ENCODE data around the gene C1orf185. TPM values are rescaled to one million over a fixed set of nuclear protein-coding genes. Genes with fewer than 3 reads are reported as not detected.

Gene C1orf185
- total RNA-seq: not detected
- polyA plus RNA-seq: not detected

DNA sequence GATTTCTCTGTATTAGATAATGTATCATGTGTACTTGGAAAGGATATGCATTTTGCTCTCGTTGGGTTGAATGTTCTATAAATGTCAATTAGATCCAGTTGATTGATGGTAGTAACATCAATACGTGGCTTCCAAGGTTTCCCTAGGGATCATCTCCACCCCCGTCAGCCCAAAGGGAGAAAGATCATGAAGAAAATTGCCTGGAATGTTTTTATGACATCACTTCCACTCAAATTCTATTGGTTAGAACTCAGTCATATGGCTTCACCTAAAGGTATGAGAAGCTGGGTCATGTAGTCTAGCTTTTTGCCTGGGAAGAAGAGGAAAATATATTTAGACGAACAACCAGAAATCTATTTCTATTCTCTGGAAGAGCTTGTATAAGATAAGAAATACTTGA lies at the start of gene C1orf185:
Gene C1orf185, plus strand, starts transcription at position 253 of the 400 bp plus-strand sequence. Its CDS starts 6 bp downstream, at position 259.
- H3K4me1 ChIP-seq (ENCODE audit: insufficient read depth): no peaks in the 10 kb centered on the region
- no peak within 1 kb of the TSS for H3K27ac ChIP-seq (ENCODE audit: low read depth)
- WGBS: 43% methylated on average over 4 of the region's 4 CpGs
- H3K36me3 ChIP-seq (ENCODE audit: insufficient read depth): no peaks in the 10 kb centered on the region
- DNase-seq (ENCODE audit: extremely low spot score): no peak
- no peak within 1 kb of the TSS for H3K4me3 ChIP-seq (ENCODE audit: low read depth, low read length)

DNA sequence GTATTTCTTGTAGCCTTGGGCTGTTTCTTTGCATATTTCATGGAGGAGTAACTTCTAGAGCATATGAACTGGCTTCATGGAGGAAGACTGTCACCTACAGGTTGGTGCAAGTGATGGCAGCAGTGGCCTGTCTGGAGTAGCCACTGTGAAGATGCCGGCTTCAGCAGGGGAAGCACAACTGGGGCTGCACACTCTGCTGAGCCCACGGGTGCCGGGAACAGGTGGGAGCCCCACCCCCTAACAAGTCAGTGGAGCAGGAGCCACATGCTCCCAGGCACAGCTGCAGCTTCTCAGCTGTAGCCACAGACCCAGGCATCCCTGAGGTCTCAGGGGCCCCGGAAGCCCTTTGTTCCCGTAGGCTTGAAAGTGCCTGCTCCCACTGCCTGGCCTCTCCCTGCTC lies 43.2 kb upstream of the C1orf185 start:
- no peak overlapping the region for H3K27ac ChIP-seq (ENCODE audit: low read depth)
- WGBS: 75% methylated on average over 5 of the region's 5 CpGs
- no peak for DNase-seq (ENCODE audit: extremely low spot score)
- no peak overlapping the region for H3K4me3 ChIP-seq (ENCODE audit: low read depth, low read length)
- H3K36me3 ChIP-seq (ENCODE audit: insufficient read depth): no peaks in the 10 kb centered on the region
- no peaks in the 10 kb centered on the region for H3K4me1 ChIP-seq (ENCODE audit: insufficient read depth)

DNA sequence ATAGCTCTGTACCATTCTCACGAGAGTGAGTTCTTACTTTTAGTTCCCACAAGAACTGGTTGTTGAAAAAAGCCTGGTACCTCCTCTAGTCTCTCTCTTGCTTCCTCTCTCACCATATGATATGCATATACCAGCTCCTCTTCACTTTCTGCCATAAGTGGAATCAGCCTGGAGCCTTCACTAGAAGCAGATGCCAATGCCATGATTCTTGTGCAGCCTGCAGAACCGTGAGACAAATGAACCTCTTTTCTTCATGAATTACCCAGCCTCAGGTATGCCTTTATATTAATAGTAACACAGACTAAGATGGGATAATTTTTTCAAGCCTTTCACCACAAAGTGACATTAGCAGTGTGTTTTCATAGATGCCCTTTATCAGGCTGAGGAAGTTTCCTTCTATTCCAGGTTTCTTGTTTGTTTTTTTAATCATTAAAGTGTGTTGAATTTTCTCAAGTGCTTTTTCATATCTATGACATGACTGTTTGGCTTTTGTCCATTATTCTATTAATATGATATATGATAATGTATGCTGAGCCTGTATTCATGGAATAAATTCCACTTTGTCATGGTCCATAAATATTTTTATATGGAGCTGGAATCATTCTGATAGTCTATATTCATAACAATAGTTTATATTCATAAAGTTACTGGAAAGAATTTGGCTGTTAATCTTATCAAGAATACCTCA lies 40.7 kb upstream of the C1orf185 start:
- H3K27ac ChIP-seq (ENCODE audit: low read depth): no peak overlapping the region
- DNase-seq (ENCODE audit: extremely low spot score): no peak
- WGBS: 62% methylated on average over 2 of the region's 2 CpGs

DNA sequence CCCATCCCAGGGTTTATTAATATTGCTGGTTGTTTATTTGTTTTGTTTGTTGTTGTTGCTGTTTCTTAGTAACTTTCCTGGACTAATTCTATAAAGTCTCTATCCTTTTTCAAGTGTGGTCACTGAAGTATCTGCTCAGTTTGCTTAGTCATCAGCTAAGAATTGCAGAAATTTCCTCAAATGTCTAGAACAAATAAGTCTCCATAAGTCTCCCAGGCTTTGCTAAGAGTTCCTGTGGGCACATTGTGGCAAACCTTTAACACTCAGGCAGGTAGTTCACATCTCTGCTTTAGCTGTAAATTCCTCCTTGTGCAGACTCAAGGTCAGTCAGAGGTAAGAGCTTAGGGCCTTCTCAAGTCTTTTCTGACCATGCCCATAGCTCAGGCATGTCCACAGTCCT lies 38.9 kb upstream of the C1orf185 start:
- Histone ChIP-seq H3K4me3 (ENCODE audit: low read depth, low read length) (no peak overlapping the region), H3K36me3 (ENCODE audit: insufficient read depth) (no peaks in the 10 kb centered on the region), H3K27ac (ENCODE audit: low read depth) (no peak overlapping the region), H3K4me1 (ENCODE audit: insufficient read depth) (no peaks in the 10 kb centered on the region)
- no peak for DNase-seq (ENCODE audit: extremely low spot score)

More for the DNA sequence above, 40.7 kb upstream of the C1orf185 start:
- no peak overlapping the region for H3K4me3 ChIP-seq (ENCODE audit: low read depth, low read length)
- no peaks in the 10 kb centered on the region for H3K36me3 ChIP-seq (ENCODE audit: insufficient read depth)
- H3K4me1 ChIP-seq (ENCODE audit: insufficient read depth): no peaks in the 10 kb centered on the region

DNA sequence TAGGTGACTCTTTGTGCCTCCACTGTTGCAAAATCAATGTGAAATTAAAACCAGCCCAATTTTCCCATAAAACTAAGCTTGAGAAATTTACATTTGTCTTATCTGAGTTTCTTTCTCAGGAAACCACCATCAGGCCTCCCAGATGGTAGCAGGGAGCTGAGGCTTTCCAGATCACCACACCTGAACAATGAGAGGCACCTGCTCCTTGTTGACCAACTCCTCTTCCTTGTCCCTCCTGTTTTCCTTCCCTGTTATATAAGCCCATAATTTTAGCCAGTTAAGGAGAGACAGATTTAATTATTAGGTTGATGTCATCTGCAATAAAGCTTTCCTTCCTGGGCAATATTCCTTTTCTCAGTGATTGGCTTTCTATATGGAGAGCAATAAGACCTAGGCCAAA lies 32.0 kb upstream of the C1orf185 start:
- DNase-seq (ENCODE audit: extremely low spot score): no peak
- Histone ChIP-seq H3K4me3 (ENCODE audit: low read depth, low read length) (no peak overlapping the region), H3K27ac (ENCODE audit: low read depth) (no peak overlapping the region), H3K4me1 (ENCODE audit: insufficient read depth) (no peaks in the 10 kb centered on the region), H3K36me3 (ENCODE audit: insufficient read depth) (no peaks in the 10 kb centered on the region)

DNA sequence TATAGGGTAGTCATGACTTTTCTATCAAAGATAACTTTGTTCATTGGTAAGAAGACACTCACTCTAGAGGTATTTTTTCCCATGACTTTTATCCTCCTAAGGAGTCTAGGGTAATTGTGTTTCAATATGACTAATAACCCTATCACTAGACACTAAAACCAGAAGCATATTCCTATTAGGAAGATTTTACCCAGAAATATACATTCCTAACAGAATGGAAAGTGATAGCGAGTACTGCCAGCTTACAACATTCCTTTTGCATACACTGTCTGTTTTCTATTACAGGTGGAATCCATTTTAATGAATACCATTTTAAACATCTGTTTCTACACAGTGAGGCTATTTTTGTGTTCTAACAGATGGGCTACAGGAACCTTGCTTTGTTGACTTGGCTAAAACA lies 31.4 kb upstream of the C1orf185 start:
- WGBS: 61% methylated on average over 1 of the region's 1 CpG
- DNase-seq (ENCODE audit: extremely low spot score): no peak
- Histone ChIP-seq H3K4me1 (ENCODE audit: insufficient read depth) (no peaks in the 10 kb centered on the region), H3K4me3 (ENCODE audit: low read depth, low read length) (no peak overlapping the region), H3K36me3 (ENCODE audit: insufficient read depth) (no peaks in the 10 kb centered on the region), H3K27ac (ENCODE audit: low read depth) (no peak overlapping the region)

DNA sequence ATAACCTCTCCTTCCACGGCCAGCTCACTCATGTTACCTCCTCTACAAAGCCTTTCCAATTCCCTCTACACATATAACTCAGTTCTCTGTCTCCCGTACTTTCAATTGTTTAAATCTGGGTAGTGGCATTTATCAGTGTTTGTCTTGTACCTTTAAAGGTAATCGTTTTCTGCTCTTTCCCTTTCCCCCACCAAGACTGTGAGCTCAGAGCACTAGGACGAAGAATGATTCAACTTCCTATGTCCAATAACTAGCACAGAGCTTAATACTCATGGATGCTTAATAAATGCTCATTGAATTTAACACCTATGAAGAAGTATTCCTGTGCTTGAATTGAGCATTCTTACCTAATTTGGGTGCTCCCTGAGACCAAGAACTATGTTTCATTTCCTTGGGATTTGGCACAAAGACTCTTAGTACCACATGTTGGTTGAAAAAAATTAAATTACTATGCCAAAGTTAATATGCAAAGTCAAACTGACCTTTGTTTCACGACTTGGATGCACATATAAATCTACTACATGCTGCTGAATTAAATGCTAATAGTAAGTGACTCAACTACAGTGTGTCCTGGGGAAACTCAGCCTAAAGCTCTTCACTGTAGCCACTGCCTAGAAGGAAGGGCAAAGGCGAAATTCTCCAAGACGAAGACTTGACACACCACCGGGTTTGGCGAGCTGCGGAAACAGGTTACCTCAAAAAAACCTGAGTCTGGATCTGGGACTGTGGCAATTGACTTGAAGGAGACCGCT lies 30.6 kb upstream of the C1orf185 start:
- DNase-seq (ENCODE audit: extremely low spot score): no peak
- 73% methylated on average over 11 of the region's 11 CpGs for WGBS
- Histone ChIP-seq H3K4me3 (ENCODE audit: low read depth, low read length) (no peak overlapping the region), H3K36me3 (ENCODE audit: insufficient read depth) (no peaks in the 10 kb centered on the region), H3K27ac (ENCODE audit: low read depth) (no peak overlapping the region), H3K4me1 (ENCODE audit: insufficient read depth) (no peaks in the 10 kb centered on the region)

DNA sequence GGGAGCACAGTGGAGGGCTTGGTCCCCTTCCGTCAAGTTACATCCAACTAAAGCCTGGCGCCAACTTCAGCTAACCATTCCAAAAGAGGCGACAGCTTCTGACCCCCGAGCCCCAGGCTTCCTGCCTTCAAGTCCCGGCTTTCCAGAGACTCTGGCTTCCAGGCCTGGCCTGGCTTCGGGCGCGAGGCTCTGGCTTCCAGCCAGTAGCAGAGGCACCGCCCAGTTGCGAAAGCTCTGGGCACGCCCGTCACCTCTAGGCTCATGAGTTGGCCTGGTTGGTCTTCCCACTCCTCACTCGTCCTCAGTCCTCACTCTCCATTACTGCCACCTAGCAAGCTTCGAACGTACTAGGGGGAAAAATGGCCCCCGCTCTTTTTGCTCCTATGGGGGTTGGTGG lies 30.0 kb upstream of the C1orf185 start:
- no peak for DNase-seq (ENCODE audit: extremely low spot score)
- 86% methylated on average over 16 of the region's 16 CpGs for WGBS
- H3K27ac ChIP-seq (ENCODE audit: low read depth): no peak overlapping the region
- no peaks in the 10 kb centered on the region for H3K36me3 ChIP-seq (ENCODE audit: insufficient read depth)
- H3K4me1 ChIP-seq (ENCODE audit: insufficient read depth): no peaks in the 10 kb centered on the region
- H3K4me3 ChIP-seq (ENCODE audit: low read depth, low read length): no peak overlapping the region

DNA sequence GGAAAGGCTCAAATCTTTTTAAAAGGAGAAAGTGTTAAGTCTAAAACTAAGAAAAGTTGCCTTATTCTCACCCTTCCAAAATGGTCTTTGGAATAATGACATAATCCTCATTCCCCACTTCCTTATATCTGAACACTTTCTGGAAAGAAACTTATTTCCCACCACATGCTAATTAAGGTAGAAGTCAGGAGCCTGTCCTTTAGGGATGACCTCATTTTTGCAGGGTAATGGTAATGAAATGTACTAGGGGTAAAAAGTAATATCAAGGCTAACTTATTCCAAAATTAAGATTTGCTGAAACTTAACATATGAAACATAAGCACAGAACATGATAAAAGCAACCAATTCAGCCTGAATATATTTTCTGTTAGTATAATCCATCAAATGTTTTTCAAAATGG lies 29.4 kb upstream of the C1orf185 start:
- no peak for DNase-seq (ENCODE audit: extremely low spot score)
- no peak overlapping the region for H3K4me3 ChIP-seq (ENCODE audit: low read depth, low read length)
- H3K27ac ChIP-seq (ENCODE audit: low read depth): no peak overlapping the region
- no peaks in the 10 kb centered on the region for H3K36me3 ChIP-seq (ENCODE audit: insufficient read depth)
- no peaks in the 10 kb centered on the region for H3K4me1 ChIP-seq (ENCODE audit: insufficient read depth)

DNA sequence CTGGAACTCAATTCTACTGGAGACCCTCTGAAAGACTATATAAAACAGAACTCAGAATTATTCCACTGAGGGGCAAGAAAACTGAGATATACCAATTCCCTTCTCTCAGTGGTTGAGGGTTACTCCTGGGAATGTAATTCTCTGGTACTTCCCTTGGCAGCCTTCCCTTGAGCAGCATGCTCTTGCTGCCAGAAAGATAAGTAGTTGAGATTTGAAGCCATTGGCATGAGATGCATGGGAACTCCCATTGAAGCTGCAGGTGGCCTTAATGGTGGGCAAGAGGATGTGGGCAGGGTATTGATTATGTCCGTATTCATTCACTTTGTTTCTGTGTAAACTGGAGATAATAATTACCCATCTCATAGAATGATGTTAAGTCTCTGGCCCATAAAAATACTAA lies 28.6 kb upstream of the C1orf185 start:
- no peak for DNase-seq (ENCODE audit: extremely low spot score)
- WGBS: 92% methylated on average over 1 of the region's 1 CpG
- Histone ChIP-seq H3K36me3 (ENCODE audit: insufficient read depth) (no peaks in the 10 kb centered on the region), H3K27ac (ENCODE audit: low read depth) (no peak overlapping the region), H3K4me1 (ENCODE audit: insufficient read depth) (no peaks in the 10 kb centered on the region), H3K4me3 (ENCODE audit: low read depth, low read length) (no peak overlapping the region)

DNA sequence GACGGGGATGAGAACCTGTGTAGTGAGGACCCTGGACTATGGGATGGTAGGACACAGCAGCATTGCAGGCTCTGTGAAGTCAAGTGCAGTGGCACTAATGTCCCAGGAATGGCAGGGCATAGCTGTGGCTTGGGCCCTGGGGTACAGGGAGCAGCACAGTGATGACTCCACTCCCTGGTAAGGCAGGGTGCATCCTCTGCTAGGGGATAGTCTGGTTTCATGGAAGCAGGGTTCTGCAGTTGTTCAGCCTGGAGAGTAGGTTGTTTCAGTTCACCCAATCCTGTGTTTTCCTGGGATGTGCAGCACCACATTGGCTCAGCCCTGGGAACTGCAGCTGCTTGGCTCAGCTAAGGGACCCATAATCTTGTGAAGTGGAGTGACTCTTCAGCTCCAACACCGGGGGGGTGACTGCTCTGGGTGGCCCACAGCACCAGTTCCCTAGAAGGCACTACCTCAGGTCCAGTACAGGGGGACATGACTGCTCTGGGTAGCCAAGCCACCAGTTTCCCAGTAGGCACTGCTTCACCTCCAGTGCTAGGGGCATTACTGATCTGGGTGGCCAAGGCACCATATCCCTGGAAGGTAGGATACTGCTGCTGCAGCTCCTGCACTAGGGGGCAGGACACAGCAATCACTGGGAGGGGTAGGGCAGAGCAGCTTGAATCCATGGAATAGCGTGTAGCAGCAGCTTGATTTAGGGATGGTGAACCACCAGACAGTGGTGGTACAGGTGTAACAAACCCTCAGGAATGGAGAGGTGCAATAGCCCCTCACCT lies 15.3 kb upstream of the C1orf185 start:
- no peak overlapping the region for H3K27ac ChIP-seq (ENCODE audit: low read depth)
- WGBS: 77% methylated on average over 3 of the region's 3 CpGs
- no peak for DNase-seq (ENCODE audit: extremely low spot score)
- no peak overlapping the region for H3K4me3 ChIP-seq (ENCODE audit: low read depth, low read length)
- no peaks in the 10 kb centered on the region for H3K4me1 ChIP-seq (ENCODE audit: insufficient read depth)
- no peaks in the 10 kb centered on the region for H3K36me3 ChIP-seq (ENCODE audit: insufficient read depth)

DNA sequence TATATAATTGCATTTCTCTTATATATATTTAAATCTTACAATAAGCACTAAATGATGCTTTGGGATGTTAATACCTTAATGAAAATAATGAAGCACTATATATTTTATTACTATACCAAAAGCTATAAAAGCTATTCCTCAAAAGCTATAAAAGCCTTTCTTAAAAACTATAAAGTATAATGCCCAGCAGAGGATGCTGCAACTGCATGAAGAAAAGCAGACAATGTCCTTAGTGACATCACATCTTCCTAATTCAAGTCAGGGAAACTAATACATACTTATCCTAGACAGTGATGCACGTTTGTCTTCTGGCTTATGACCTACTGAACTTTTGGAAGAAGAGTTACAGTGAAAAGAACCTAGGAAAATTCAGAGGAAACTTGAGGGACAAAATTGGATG lies 13.6 kb upstream of the C1orf185 start:
- DNase-seq (ENCODE audit: extremely low spot score): no peak
- Histone ChIP-seq H3K4me3 (ENCODE audit: low read depth, low read length) (no peak overlapping the region), H3K36me3 (ENCODE audit: insufficient read depth) (no peaks in the 10 kb centered on the region), H3K4me1 (ENCODE audit: insufficient read depth) (no peaks in the 10 kb centered on the region), H3K27ac (ENCODE audit: low read depth) (no peak overlapping the region)
- 27% methylated on average over 1 of the region's 1 CpG for WGBS

DNA sequence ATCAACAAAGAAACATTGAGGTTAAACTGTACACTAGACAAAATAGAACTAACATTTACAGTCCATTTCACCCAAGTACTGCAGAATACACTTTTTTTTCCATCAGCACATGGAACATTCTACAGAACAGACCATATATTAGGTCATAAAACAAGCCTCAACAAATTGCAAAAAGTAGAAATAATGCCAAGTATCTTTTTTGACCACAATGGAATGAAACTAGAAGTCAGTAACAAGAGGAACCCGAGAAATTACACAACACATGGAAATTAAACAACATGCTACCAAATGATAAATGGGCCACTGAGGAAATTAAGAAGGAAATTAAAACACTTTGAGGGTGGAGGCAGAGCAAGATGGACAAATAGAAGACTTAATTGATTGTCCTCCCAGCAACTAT lies 8.4 kb upstream of the C1orf185 start:
- Histone ChIP-seq H3K36me3 (ENCODE audit: insufficient read depth) (no peaks in the 10 kb centered on the region), H3K4me1 (ENCODE audit: insufficient read depth) (no peaks in the 10 kb centered on the region), H3K4me3 (ENCODE audit: low read depth, low read length) (no peak overlapping the region), H3K27ac (ENCODE audit: low read depth) (no peak overlapping the region)
- WGBS: 52% methylated on average over 1 of the region's 1 CpG
- no peak for DNase-seq (ENCODE audit: extremely low spot score)

DNA sequence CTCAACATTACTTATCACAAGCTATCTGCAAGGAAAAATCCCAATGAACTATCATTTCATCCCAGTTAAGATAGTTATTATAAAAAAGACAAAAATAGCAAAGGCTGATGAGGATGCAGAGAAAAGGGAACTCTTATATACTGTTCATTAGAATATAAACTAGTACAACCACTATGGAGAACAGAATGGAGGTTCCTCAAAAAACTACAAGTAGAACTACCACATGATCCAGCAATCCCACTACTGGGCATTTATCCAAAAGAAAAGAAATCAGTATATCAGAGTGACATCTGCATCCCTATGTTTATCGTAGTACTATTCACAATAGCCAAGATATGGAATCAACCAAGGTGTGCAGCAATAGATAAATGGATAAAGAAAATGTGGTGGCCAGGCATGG lies 4.9 kb upstream of the C1orf185 start:
- no peak overlapping the region for H3K27ac ChIP-seq (ENCODE audit: low read depth)
- 77% methylated on average over 1 of the region's 1 CpG for WGBS
- H3K36me3 ChIP-seq (ENCODE audit: insufficient read depth): no peaks in the 10 kb centered on the region
- no peak overlapping the region for H3K4me3 ChIP-seq (ENCODE audit: low read depth, low read length)
- DNase-seq (ENCODE audit: extremely low spot score): no peak
- H3K4me1 ChIP-seq (ENCODE audit: insufficient read depth): no peaks in the 10 kb centered on the region
